Measurements from ENCODE around the gene MEMO1.
A peak's percentile ranks its signal among the peaks of the same experiment; 100 is the strongest.
"Not testable (repeated sequence)": the region's sequence is repeated elsewhere in the genome, so short reads cannot be mapped to it uniquely, and the experiment has no call there.

MEMO1 gene

DNA sequence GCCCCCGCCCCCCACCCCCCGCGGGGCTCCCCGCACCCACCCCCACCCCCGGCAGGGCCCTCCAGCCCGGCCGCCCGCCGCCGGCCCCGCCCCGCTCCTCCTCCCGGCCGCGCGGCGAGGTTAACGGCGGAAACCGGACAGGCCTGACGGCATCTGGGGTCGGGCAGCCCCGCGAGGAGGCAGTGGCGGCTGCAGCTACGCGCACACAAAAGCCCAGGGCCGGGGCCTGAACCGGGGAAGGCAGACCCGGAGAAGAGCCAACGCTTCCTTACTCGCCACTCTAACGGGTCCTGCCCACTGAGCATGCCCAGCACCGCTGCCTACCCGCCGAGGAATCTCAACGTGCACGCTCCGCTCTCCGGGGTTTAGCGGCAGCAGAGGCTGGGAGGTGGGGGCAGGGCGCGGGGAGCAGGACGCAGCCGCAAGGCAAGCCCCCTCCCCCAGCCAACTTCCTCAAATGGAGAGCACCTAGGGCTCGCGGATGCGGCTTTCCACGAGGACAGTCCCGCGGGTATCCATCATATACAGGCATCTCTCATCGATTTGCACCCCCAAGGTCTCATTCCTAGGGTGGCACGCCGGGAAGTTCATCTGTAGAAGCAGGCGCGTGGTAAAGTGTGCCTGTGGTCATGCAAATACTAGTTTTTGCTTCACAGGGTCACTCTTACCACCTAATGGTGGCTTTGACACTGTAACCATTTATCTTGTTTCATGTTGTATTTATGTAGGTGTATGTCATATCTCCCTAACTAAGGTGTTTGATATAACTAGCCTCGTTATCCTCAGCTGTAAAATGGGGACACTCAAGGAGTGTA, at the start of gene MEMO1:
MEMO1 (minus strand) TSS at position 339 of the 815 bp plus-strand sequence. CDS start 761 bp downstream, outside the sequence.
- Histone ChIP-seq H3K27ac (ENCODE audit: low read depth, low read length) (peak within 1 kb of the TSS; percentile 84), H3K4me3 (ENCODE audit: low read depth, low read length) (peak within 1 kb of the TSS; percentile 97), H2AFZ (ENCODE audit: low read length, unreplicated experiment) (peak within 1 kb of the TSS; percentile 93), H3K27me3 (ENCODE audit: insufficient read depth, low read length) (no peaks in the 10 kb centered on the region), H3K36me3 (ENCODE audit: insufficient read depth, low read length) (no peaks in the 10 kb centered on the region), H3K79me2 (ENCODE audit: control insufficient read depth, insufficient read depth, low read length, unreplicated experiment) (peaks cover 38% of the 10 kb centered on the region), H3K4me1 (ENCODE audit: control insufficient read depth, insufficient read depth, low read length, unreplicated experiment) (peaks cover 19% of the 10 kb centered on the region)

DNA sequence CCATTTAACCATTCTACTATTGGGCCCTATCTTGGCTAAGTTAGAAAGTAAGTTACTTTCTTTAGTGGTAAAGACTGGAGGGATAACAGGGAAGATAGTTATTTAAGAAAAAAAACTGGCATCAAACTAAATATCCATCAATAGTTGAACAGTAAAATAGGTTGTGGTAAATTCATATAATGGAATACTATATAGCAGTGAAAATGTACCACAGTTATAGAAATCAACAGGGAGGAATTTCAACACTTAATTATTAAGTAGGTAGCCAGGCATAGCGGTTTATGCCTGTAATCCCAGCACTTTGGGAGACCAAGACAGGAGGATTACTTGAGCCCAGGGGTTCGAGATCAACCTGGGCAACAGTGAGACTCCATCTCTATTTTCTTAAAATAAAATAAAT, 49.5 kb upstream of the MEMO1 start:
- H3K79me2 ChIP-seq (ENCODE audit: control insufficient read depth, insufficient read depth, low read length, unreplicated experiment): peaks cover 4% of the 10 kb centered on the region
- no peak overlapping the region for H3K4me3 ChIP-seq (ENCODE audit: low read depth, low read length)
- no peak overlapping the region for H2AFZ ChIP-seq (ENCODE audit: low read length, unreplicated experiment)
- no peak overlapping the region for H3K27ac ChIP-seq (ENCODE audit: low read depth, low read length)
- H3K4me1 ChIP-seq (ENCODE audit: control insufficient read depth, insufficient read depth, low read length, unreplicated experiment): peaks cover 5% of the 10 kb centered on the region
- H3K27me3 ChIP-seq (ENCODE audit: insufficient read depth, low read length): no peaks in the 10 kb centered on the region
- no peaks in the 10 kb centered on the region for H3K36me3 ChIP-seq (ENCODE audit: insufficient read depth, low read length)

DNA sequence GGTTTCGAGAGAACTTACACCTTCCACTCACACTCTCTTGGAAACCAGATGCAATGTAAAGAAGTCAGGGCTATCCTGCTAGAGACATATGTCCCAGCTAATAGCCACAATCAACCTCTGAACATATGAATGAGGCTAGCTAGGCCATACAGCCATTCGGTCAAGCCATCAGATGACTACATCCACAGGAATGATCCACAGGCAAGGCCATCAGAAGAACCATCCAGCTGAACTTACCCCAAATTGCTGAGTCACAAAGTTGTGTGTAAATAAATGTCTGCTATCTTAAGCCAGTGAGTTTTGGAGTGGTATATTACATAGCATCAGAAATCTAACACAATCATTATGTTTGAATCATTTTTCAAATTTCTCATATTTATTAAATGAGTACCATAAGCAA, 47.3 kb upstream of the MEMO1 start:
- H3K27me3 ChIP-seq (ENCODE audit: insufficient read depth, low read length): no peaks in the 10 kb centered on the region
- no peak overlapping the region for H2AFZ ChIP-seq (ENCODE audit: low read length, unreplicated experiment)
- H3K27ac ChIP-seq (ENCODE audit: low read depth, low read length): no peak overlapping the region
- H3K4me3 ChIP-seq (ENCODE audit: low read depth, low read length): no peak overlapping the region
- no peaks in the 10 kb centered on the region for H3K36me3 ChIP-seq (ENCODE audit: insufficient read depth, low read length)
- no peaks in the 10 kb centered on the region for H3K79me2 ChIP-seq (ENCODE audit: control insufficient read depth, insufficient read depth, low read length, unreplicated experiment)
- H3K4me1 ChIP-seq (ENCODE audit: control insufficient read depth, insufficient read depth, low read length, unreplicated experiment): peaks cover 2% of the 10 kb centered on the region

DNA sequence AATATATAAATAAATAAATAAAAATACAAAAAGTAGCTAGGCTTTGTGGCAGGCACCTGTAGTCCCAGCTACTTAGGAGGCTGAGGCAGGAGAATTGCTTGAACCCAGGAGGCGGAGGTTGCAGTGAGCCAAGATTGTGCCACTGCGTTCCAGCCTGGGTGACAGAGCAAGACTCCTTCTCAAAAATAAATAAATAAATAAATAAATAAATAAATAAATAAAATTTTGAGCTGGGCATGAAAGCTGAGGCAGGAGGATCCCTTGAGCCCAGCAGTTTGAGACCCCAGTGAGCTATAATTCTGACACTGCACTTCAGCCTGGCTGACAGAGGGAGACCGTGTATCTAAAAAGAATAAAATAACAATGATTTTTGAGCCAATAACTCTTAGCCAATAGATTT, 43.8 kb upstream of the MEMO1 start:
- not testable (repeated sequence) for H3K79me2 ChIP-seq (ENCODE audit: control insufficient read depth, insufficient read depth, low read length, unreplicated experiment); H2AFZ ChIP-seq (ENCODE audit: low read length, unreplicated experiment); H3K36me3 ChIP-seq (ENCODE audit: insufficient read depth, low read length); H3K27ac ChIP-seq (ENCODE audit: low read depth, low read length); H3K4me1 ChIP-seq (ENCODE audit: control insufficient read depth, insufficient read depth, low read length, unreplicated experiment); H3K27me3 ChIP-seq (ENCODE audit: insufficient read depth, low read length); H3K4me3 ChIP-seq (ENCODE audit: low read depth, low read length)

DNA sequence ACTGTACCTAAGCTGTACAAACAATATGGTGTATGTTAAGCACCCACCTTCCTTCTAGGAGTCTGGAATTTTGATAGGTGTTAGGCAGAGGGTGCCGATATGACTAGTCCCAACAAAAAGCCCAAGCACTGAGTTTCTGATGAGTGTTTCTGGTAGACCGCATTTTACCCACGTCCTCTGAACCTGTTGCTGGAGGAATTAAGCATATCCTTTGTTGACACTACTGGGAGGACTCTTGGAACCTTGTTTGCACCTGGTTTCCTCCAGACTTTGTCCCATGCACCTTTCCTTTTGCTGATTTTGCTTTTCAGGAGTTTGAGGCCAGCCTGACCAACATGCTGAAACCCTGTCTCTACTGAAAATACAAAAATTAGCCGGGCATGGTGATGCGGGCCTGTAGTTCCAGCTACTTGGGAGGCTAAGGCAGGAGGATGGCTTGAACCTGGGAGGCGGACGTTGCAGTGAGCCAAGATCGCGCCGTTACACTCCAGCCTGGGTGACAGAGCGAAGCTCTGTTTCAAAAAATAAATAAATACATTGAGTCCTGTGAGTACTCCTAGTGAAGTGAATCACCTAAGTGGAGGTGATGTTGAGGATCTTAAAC, 41.1 kb upstream of the MEMO1 start:
- Histone ChIP-seq H3K4me1 (ENCODE audit: control insufficient read depth, insufficient read depth, low read length, unreplicated experiment) (no peaks in the 10 kb centered on the region), H3K27me3 (ENCODE audit: insufficient read depth, low read length) (no peaks in the 10 kb centered on the region), H2AFZ (ENCODE audit: low read length, unreplicated experiment) (no peak overlapping the region), H3K36me3 (ENCODE audit: insufficient read depth, low read length) (no peaks in the 10 kb centered on the region), H3K4me3 (ENCODE audit: low read depth, low read length) (no peak overlapping the region), H3K27ac (ENCODE audit: low read depth, low read length) (no peak overlapping the region), H3K79me2 (ENCODE audit: control insufficient read depth, insufficient read depth, low read length, unreplicated experiment) (no peaks in the 10 kb centered on the region)

DNA sequence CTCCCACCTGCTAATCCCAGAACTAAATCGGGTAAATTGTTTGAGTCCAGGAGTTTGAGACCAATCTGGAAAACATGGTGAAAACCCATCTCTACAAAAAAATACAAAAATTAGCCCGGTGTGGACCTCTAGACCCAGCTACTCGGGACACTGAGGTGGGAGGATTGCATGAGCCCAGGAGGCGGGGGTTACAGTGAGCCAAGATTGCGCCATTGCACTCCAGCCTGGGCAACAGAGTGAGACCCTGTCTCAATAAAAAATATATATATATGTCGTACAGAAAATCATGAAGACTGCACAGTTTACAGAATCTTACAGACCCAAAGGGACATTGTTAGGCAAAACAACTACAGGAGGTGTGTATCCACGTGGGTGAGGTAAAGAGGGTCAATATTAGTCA, 32.8 kb upstream of the MEMO1 start:
- H3K4me1 ChIP-seq (ENCODE audit: control insufficient read depth, insufficient read depth, low read length, unreplicated experiment): peaks cover 5% of the 10 kb centered on the region
- no peak overlapping the region for H2AFZ ChIP-seq (ENCODE audit: low read length, unreplicated experiment)
- H3K4me3 ChIP-seq (ENCODE audit: low read depth, low read length): no peak overlapping the region
- no peak overlapping the region for H3K27ac ChIP-seq (ENCODE audit: low read depth, low read length)
- no peaks in the 10 kb centered on the region for H3K27me3 ChIP-seq (ENCODE audit: insufficient read depth, low read length)
- peaks cover 10% of the 10 kb centered on the region for H3K79me2 ChIP-seq (ENCODE audit: control insufficient read depth, insufficient read depth, low read length, unreplicated experiment)
- H3K36me3 ChIP-seq (ENCODE audit: insufficient read depth, low read length): no peaks in the 10 kb centered on the region

DNA sequence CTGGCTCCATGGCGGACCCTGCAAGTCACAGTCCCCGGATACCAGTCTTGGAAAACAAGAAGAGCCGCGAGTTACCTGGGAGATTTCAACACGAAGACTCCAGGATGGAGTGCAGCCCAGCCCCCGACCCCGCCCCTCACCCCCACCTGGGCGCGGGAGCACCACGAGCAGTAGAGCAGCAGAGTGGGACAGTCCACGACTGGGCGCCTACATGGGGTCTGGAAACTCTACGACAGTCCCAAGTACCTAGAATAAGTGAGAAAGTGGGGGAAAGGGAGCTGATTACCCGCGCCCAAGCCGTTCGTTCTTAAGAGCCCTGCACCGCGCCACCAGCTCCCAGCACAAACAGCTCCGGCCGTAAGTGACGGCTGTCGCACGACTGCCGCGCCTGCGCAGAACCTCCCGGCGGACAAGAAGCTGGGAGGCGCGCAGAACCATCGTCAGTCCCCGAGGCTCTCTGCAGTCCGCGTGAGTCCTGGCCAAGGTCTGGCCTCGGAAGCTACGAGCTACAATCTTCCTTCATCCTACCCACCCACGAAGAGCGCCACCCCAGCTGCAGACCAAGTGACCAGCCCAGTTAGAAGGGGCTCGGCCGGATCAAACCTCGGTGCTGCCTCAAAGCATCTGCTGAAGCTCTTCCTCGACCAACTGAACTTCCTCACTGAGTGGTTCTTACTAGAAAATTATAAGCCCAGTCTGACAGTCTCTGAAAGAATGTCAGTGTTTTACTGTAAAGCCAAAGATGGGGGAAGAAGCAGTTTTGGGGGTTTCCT, 28.8 kb upstream of the MEMO1 start, which contains the start of gene DPY30:
DPY30 (minus strand) TSS at position 359 of the 773 bp plus-strand sequence; CDS start at position 10, 349 bp downstream.
- Histone ChIP-seq H3K79me2 (ENCODE audit: control insufficient read depth, insufficient read depth, low read length, unreplicated experiment) (peaks cover 14% of the 10 kb centered on the region), H2AFZ (ENCODE audit: low read length, unreplicated experiment) (peak within 1 kb of the TSS; percentile 93), H3K27ac (ENCODE audit: low read depth, low read length) (peak within 1 kb of the TSS; percentile 54), H3K36me3 (ENCODE audit: insufficient read depth, low read length) (no peaks in the 10 kb centered on the region), H3K27me3 (ENCODE audit: insufficient read depth, low read length) (no peaks in the 10 kb centered on the region), H3K4me3 (ENCODE audit: low read depth, low read length) (peak within 1 kb of the TSS; percentile 90), H3K4me1 (ENCODE audit: control insufficient read depth, insufficient read depth, low read length, unreplicated experiment) (peaks cover 6% of the 10 kb centered on the region)

DNA sequence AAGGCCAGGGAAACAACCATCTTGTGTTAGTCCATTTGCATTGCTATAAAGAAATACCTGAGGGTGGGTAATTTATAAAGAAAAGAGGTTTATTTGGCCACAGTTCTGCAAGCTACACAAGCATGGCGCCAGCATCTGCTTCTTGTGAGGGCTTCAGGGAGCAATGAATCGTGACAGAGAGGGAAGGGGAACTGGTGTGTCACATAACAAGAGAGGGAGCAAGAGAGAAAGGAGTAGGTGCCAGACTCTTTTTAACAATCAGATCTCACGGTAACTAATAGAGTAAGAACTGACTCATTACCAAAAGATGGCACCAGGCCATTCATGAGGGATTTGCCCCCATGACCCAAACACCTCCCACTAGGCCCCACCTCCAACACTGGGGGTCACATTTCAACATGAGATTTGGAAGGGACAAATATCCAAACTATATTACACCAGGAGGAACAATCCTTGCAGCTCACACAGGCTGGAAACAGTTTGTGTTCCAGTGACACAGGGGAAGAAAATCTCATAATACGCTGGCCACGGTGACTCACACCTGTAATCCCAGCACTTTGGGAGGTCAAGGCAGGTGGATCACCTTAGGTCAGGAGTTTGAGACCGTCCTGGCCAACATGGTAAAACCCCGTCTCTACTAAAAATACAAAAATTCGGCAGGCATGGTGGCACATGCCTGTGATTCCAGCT, 23.5 kb upstream of the MEMO1 start:
- H3K79me2 ChIP-seq (ENCODE audit: control insufficient read depth, insufficient read depth, low read length, unreplicated experiment): peaks cover 16% of the 10 kb centered on the region
- peaks cover 10% of the 10 kb centered on the region for H3K4me1 ChIP-seq (ENCODE audit: control insufficient read depth, insufficient read depth, low read length, unreplicated experiment)
- H3K4me3 ChIP-seq (ENCODE audit: low read depth, low read length); H2AFZ ChIP-seq (ENCODE audit: low read length, unreplicated experiment); H3K27me3 ChIP-seq (ENCODE audit: insufficient read depth, low read length); H3K36me3 ChIP-seq (ENCODE audit: insufficient read depth, low read length); H3K27ac ChIP-seq (ENCODE audit: low read depth, low read length): not testable (repeated sequence)

DNA sequence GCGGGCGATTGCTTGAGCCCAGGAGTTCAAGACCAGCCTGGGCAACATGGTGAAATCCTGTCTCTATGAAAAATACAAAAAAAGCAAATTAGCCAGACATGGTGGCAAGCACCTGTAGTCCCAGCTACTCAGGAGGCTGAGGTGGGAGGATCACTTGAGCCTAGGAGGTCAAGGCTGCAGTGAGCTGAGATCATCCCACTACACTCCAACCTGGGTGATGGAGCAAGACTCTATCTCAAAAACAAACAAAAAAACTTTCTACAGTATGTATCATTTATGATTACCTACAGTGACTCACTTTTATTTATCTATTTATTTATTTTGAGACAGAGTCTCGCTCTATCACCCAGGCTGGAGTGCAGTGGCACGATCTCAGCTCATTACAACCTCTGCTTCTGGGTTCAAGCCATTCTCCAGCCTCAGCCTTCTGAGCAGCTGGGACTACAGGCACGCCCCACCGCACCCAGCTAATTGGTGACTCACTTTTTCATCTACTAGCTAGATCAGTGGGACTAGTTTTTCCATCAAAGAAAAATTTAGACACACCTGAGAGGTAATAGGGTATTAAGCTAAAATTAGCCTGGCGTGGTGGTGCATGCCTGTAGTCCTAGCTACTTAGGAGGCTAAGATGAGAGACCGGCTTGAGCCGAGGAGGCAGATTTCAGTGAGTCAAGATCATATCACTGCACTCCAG, 8.1 kb upstream of the MEMO1 start:
- not testable (repeated sequence) for H3K27ac ChIP-seq (ENCODE audit: low read depth, low read length); H3K4me1 ChIP-seq (ENCODE audit: control insufficient read depth, insufficient read depth, low read length, unreplicated experiment); H3K4me3 ChIP-seq (ENCODE audit: low read depth, low read length); H3K79me2 ChIP-seq (ENCODE audit: control insufficient read depth, insufficient read depth, low read length, unreplicated experiment); H3K36me3 ChIP-seq (ENCODE audit: insufficient read depth, low read length); H3K27me3 ChIP-seq (ENCODE audit: insufficient read depth, low read length); H2AFZ ChIP-seq (ENCODE audit: low read length, unreplicated experiment)

DNA sequence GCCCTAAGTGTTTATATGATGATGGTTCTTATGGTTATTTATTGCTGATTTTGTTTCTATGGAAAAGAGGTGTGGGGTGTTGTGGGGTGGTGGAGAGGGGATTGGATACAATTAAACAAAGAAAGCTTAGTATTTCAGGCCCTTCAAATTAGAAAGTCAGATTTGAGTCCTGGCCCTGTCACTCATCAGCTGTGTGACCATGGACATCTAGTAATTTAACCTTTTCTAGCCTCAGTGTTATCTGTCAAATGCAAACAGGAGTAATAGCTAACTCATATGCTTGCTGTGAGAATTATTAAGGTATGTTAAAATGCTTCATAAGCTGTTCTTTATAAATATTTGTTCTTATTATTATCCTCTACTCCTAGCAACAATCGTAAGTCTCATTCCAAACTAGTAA, 2.1 kb upstream of the MEMO1 start:
- Histone ChIP-seq H3K27ac (ENCODE audit: low read depth, low read length) (no peak overlapping the region), H3K4me3 (ENCODE audit: low read depth, low read length) (no peak overlapping the region), H3K36me3 (ENCODE audit: insufficient read depth, low read length) (no peaks in the 10 kb centered on the region)

More for the DNA sequence above, 2.1 kb upstream of the MEMO1 start:
- H3K27me3 ChIP-seq (ENCODE audit: insufficient read depth, low read length): no peaks in the 10 kb centered on the region
- H2AFZ ChIP-seq (ENCODE audit: low read length, unreplicated experiment): no peak overlapping the region
- peaks cover 20% of the 10 kb centered on the region for H3K79me2 ChIP-seq (ENCODE audit: control insufficient read depth, insufficient read depth, low read length, unreplicated experiment)
- H3K4me1 ChIP-seq (ENCODE audit: control insufficient read depth, insufficient read depth, low read length, unreplicated experiment): peaks cover 16% of the 10 kb centered on the region

All from ACC112 (cell line).